ENCODE data around the gene SORCS1. TPM values are rescaled to one million over a fixed set of nuclear protein-coding genes. Genes with fewer than 3 reads are reported as not detected.
"Not testable (repeated sequence)": the region's sequence is repeated elsewhere in the genome, so short reads cannot be mapped to it uniquely, and the experiment has no call there.

SORCS1 gene
- total RNA-seq, 2 experiments from 2014 or later, result not detected

DNA sequence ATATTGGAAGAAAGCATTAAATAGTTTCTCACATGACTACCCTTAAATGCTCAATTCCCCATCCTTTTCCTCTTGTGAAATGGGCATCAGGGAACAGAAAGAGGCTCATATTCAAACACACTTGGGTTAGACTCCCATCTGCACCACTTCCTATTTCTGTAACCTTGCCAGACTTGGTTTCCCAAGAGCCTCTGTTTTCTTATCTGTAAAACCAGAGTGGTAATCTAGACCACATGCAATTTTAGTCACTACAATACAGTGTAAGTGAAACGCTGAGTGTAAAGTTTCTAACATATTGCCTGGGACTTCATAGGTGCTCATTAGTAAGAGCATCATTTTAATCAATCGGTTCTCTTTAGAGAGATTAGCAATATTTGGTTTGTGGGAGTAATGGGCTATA is 136.3 kb downstream of the SORCS1 start:
- Histone ChIP-seq H3K27ac (ENCODE audit: low read depth in 1 of 2, low read length in 2 of 2) (no peak overlapping the region), H3K9me3 (ENCODE audit: control insufficient read depth in 1 of 2, insufficient read depth in 1 of 2, low read length in 2 of 2) (peaks cover 0 to 5% of the 10 kb centered on the region in 2 experiments), H3K4me1 (ENCODE audit: insufficient read depth, low read length) (no peaks in the 10 kb centered on the region), H3K27me3 (ENCODE audit: control insufficient read depth in 1 of 2, insufficient read depth in 2 of 2, low read length in 2 of 2) (no peaks in the 10 kb centered on the region), H3K4me3 (ENCODE audit: low read length) (no peak overlapping the region), H3K36me3 (ENCODE audit: insufficient read depth, low read length) (no peaks in the 10 kb centered on the region)
- ATAC-seq (ENCODE audit: poor library complexity), result no peak
- Mint-ChIP-seq H3K27ac (no peak overlapping the region), H3K36me3 (ENCODE audit: low read depth) (no peaks in the 10 kb centered on the region), H3K4me3 (no peak overlapping the region), H3K27me3 (no peaks in the 10 kb centered on the region), H3K4me1 (ENCODE audit: low read depth) (no peaks in the 10 kb centered on the region), H3K9me3 (peaks cover 3% of the 10 kb centered on the region)
- POLR2A ChIA-PET, result no interaction called here
- DNase-seq, result no peak
- intact Hi-C loops (cut with DNase I, micrococcal nuclease), result no loop called here
- TF ChIP-seq, protein P1, sequence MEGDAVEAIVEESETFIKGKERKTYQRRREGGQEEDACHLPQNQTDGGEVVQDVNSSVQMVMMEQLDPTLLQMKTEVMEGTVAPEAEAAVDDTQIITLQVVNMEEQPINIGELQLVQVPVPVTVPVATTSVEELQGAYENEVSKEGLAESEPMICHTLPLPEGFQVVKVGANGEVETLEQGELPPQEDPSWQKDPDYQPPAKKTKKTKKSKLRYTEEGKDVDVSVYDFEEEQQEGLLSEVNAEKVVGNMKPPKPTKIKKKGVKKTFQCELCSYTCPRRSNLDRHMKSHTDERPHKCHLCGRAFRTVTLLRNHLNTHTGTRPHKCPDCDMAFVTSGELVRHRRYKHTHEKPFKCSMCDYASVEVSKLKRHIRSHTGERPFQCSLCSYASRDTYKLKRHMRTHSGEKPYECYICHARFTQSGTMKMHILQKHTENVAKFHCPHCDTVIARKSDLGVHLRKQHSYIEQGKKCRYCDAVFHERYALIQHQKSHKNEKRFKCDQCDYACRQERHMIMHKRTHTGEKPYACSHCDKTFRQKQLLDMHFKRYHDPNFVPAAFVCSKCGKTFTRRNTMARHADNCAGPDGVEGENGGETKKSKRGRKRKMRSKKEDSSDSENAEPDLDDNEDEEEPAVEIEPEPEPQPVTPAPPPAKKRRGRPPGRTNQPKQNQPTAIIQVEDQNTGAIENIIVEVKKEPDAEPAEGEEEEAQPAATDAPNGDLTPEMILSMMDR (IDR thresholded peaks at IDR 0.05), result no peak
- CTCF ChIA-PET, result no interaction called here

DNA sequence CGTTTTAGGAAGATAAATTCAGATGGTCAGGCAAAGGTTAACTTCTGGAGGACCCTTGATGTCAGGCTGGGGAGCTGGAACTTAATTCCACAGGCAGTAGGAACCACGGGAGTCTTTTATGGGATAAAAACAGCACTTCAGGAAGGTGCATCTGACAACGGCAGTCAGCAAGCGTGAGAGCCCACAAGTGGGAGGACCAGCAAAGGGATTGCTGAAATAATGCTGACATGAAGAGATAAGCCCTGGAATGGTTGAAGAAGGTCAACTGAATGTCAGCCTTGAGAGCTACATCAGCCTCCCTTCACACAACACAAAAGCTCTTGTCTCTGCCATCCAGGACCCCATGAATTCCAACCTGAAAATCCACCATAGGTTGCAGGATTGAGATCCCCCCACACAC is 138.8 kb downstream of the SORCS1 start:
- Mint-ChIP-seq H3K4me3 (no peak overlapping the region), H3K4me1 (ENCODE audit: low read depth) (no peaks in the 10 kb centered on the region), H3K9me3 (no peaks in the 10 kb centered on the region), H3K27me3 (no peaks in the 10 kb centered on the region), H3K27ac (no peak overlapping the region), H3K36me3 (ENCODE audit: low read depth) (no peaks in the 10 kb centered on the region)
- H3K27ac ChIP-seq (ENCODE audit: low read depth in 1 of 2, low read length in 2 of 2), result no peak overlapping the region
- intact Hi-C loops (cut with DNase I, micrococcal nuclease), result no loop called here
- H3K4me1 ChIP-seq (ENCODE audit: insufficient read depth, low read length), result no peaks in the 10 kb centered on the region
- H3K36me3 ChIP-seq (ENCODE audit: insufficient read depth, low read length), result no peaks in the 10 kb centered on the region
- peaks cover 0 to 5% of the 10 kb centered on the region in 2 experiments for H3K9me3 ChIP-seq (ENCODE audit: control insufficient read depth in 1 of 2, insufficient read depth in 1 of 2, low read length in 2 of 2)
- no peak for ATAC-seq (ENCODE audit: poor library complexity)
- TF ChIP-seq, protein P1 (IDR thresholded peaks at IDR 0.05), result no peak
- ChIA-PET POLR2A (no interaction called here), CTCF (no interaction called here)
- no peaks in the 10 kb centered on the region for H3K27me3 ChIP-seq (ENCODE audit: control insufficient read depth in 1 of 2, insufficient read depth in 2 of 2, low read length in 2 of 2)
- H3K4me3 ChIP-seq (ENCODE audit: low read length), result no peak overlapping the region
- DNase-seq, result no peak

DNA sequence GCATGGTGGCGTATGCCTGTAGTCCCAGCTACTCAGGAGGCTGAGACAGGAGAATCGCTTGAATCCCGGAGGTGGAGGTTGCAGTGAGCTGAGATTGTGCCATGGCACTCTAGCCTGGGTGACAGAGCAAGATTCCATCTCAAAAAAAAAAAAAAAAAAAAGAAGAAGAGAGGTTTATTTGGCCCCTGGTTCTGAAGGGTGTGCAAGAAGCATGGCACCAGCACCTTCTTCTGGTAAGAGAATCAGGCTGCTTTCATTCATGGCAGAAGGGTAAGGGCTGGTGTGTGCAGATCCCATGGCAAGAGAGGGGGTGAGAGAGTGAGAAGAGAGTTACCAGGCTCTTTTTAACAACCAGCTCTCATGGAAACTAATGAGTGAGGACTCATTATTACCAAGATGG is 140.5 kb downstream of the SORCS1 start:
- H3K9me3 Mint-ChIP-seq; intact Hi-C loops (cut with DNase I, micrococcal nuclease); H3K36me3 Mint-ChIP-seq (ENCODE audit: low read depth); H3K4me3 ChIP-seq (ENCODE audit: low read length); H3K27me3 Mint-ChIP-seq; H3K27ac ChIP-seq (ENCODE audit: low read depth in 1 of 2, low read length in 2 of 2); H3K4me3 Mint-ChIP-seq; ATAC-seq (ENCODE audit: poor library complexity); H3K4me1 ChIP-seq (ENCODE audit: insufficient read depth, low read length); CTCF ChIA-PET; H3K27ac Mint-ChIP-seq; POLR2A ChIA-PET; H3K9me3 ChIP-seq (ENCODE audit: control insufficient read depth in 1 of 2, insufficient read depth in 1 of 2, low read length in 2 of 2); H3K27me3 ChIP-seq (ENCODE audit: control insufficient read depth in 1 of 2, insufficient read depth in 2 of 2, low read length in 2 of 2); H3K36me3 ChIP-seq (ENCODE audit: insufficient read depth, low read length); DNase-seq; H3K4me1 Mint-ChIP-seq (ENCODE audit: low read depth): not testable (repeated sequence)

DNA sequence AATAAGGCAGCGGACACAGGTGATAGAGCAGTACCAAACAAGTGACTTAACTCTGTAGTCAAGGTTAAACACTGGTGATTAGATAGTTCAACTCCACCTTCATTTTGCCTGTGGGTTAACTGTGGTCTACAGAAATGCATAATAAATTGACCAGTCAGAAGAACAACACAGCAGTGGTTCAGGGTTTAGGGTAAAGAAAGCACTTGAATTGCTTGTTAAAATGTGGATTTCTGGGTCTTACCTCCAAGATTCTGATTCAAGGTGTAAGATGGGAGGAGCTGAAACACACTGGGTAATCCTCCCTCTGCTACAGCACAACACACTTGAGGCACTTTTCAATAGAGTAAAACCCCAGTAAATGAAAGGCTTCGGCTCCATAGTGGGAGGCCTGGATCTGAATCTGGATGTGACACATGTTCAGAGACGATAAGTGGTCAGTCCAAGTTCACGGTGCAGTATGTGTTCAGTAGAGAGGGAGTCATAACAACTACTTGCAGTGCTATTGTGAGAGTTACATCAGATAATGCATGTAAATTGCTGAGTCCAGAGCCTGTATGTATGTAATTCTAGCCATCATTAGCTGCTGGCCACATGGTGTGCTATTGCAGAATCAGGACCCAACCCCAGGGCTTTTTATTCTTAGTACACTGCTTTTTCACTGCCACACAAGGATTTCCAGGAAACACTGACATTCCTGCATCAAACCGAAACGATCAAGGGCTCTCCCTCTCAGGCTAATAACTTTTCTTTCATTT is 141.7 kb downstream of the SORCS1 start:
- no peak for ATAC-seq (ENCODE audit: poor library complexity)
- Histone ChIP-seq H3K36me3 (ENCODE audit: insufficient read depth, low read length) (no peaks in the 10 kb centered on the region), H3K27me3 (ENCODE audit: control insufficient read depth in 1 of 2, insufficient read depth in 2 of 2, low read length in 2 of 2) (no peaks in the 10 kb centered on the region), H3K27ac (ENCODE audit: low read depth in 1 of 2, low read length in 2 of 2) (no peak overlapping the region), H3K9me3 (ENCODE audit: control insufficient read depth in 1 of 2, insufficient read depth in 1 of 2, low read length in 2 of 2) (peaks cover 0 to 8% of the 10 kb centered on the region in 2 experiments), H3K4me1 (ENCODE audit: insufficient read depth, low read length) (no peaks in the 10 kb centered on the region), H3K4me3 (ENCODE audit: low read length) (no peak overlapping the region)
- Mint-ChIP-seq H3K9me3 (no peaks in the 10 kb centered on the region), H3K4me3 (no peak overlapping the region), H3K36me3 (ENCODE audit: low read depth) (no peaks in the 10 kb centered on the region), H3K4me1 (ENCODE audit: low read depth) (no peaks in the 10 kb centered on the region), H3K27me3 (no peaks in the 10 kb centered on the region), H3K27ac (no peak overlapping the region)
- intact Hi-C loops (cut with DNase I, micrococcal nuclease), result no loop called here
- ChIA-PET CTCF (no interaction called here), POLR2A (no interaction called here)
- no peak for DNase-seq
- TF ChIP-seq, protein P1 (IDR thresholded peaks at IDR 0.05), result no peak

Measured in CD4-positive, alpha-beta T cell (primary cell).